HEK293 (cell line): Measurements from ENCODE around the gene CALHM1.

Source experiments
- CTCF ChIA-PET: fragments of 350-600 bp; formaldehyde crosslinking; extraction: SDS; loops from one replicate; lab custom pipeline; 2021; ENCODE audit warnings: antibody characterized with exemption; lab: Yijun Ruan, JAX
- POLR2A ChIA-PET: fragments of 300-600 bp; formaldehyde crosslinking; extraction: SDS; loops from one replicate; lab custom pipeline; 2020; ENCODE audit warnings: antibody characterized with exemption, inconsistent platforms; lab: Yijun Ruan, JAX
- H3K27ac ChIP-seq: fragments of 200-500 bp; sonication (Bioruptor generic); 2 replicates; pipeline ENCODE4 v1.5.1; 2014; ENCODE audit warnings: low read depth, low read length, control low read depth, inconsistent platforms; ENCODE audit errors: extremely low read depth
- H3K36me3 ChIP-seq, 2 experiments: fragments of 200-500 bp in 1 of 2; sonication (Bioruptor generic) in 1 of 2; 1 replicate in 1 of 2; 2 replicates in 1 of 2; pipeline ENCODE4 v1.5.1; 2014 to 2017; ENCODE audit warnings: inconsistent platforms in 2 of 2, low read length in 2 of 2; ENCODE audit not compliant: control insufficient read depth in 2 of 2, insufficient read depth in 1 of 2
- H3K4me1 ChIP-seq: fragments of 200-500 bp; sonication (Bioruptor generic); 2 replicates; pipeline ENCODE4 v1.5.1; 2014; ENCODE audit warnings: mild to moderate bottlenecking, low read length, inconsistent platforms; ENCODE audit not compliant: control insufficient read depth, insufficient read depth
- H3K4me3 ChIP-seq: 2 replicates; pipeline ENCODE4 v1.5.1; 2011; ENCODE audit warnings: low read depth, mild to moderate bottlenecking, control low read depth, low read length, moderate library complexity
- H3K9me3 ChIP-seq: fragments of 200-500 bp; sonication (Bioruptor generic); 2 replicates; pipeline ENCODE4 v1.5.1; 2014; ENCODE audit warnings: low read depth, low read length, inconsistent platforms; ENCODE audit not compliant: control insufficient read depth, insufficient read depth
- BCL11A ChIP-seq: fragments of 450-650 bp; formaldehyde crosslinking; IDR thresholded peaks from 2 replicates; pipeline ENCODE4 v1.5.1; 2016; ENCODE audit warnings: low read depth, missing biosample characterization, missing genetic modification characterization
- BCL11B ChIP-seq: fragments of 450-650 bp; formaldehyde crosslinking; IDR thresholded peaks from 2 replicates; pipeline ENCODE4 v1.5.1; 2016; ENCODE audit warnings: low read depth, missing biosample characterization, missing genetic modification characterization
- EGR2 ChIP-seq: fragments of 450-650 bp; formaldehyde crosslinking; IDR thresholded peaks from 2 replicates; pipeline ENCODE4 v1.5.1; 2016; ENCODE audit warnings: low read depth, missing biosample characterization, missing genetic modification characterization
- GLI4 ChIP-seq: fragments of 450-650 bp; formaldehyde crosslinking; IDR thresholded peaks from 2 replicates; pipeline ENCODE4 v1.5.1; 2016; ENCODE audit warnings: missing biosample characterization, missing genetic modification characterization
- HOXC10 ChIP-seq: sonication (generic); formaldehyde crosslinking; IDR thresholded peaks from 2 replicates; pipeline ENCODE4 v1.8.1; 2023; ENCODE audit warnings: mild to moderate bottlenecking, missing genetic modification reagents
- KLF10 ChIP-seq: fragments of 450-650 bp; IDR thresholded peaks from 2 replicates; pipeline ENCODE4 v1.5.1; 2018; ENCODE audit warnings: missing biosample characterization, mild to moderate bottlenecking, missing genetic modification characterization
- MEIS1 ChIP-seq: sonication (generic); formaldehyde crosslinking; IDR thresholded peaks from 2 replicates; pipeline ENCODE4 v1.8.1; 2022; ENCODE audit warnings: missing genetic modification reagents, mild to moderate bottlenecking, borderline replicate concordance
- ZBTB20 ChIP-seq: fragments of 450-650 bp; formaldehyde crosslinking; IDR thresholded peaks from 2 replicates; pipeline ENCODE4 v1.5.1; 2016; ENCODE audit warnings: missing biosample characterization, missing genetic modification characterization
- ZFP37 ChIP-seq: fragments of 450-650 bp; formaldehyde crosslinking; IDR thresholded peaks from 2 replicates; pipeline ENCODE4 v1.5.1; 2016; ENCODE audit warnings: missing biosample characterization, missing genetic modification characterization
- ZIC2 ChIP-seq: fragments of 450-650 bp; formaldehyde crosslinking; IDR thresholded peaks from 2 replicates; pipeline ENCODE4 v1.5.1; 2016; ENCODE audit warnings: missing biosample characterization, missing genetic modification characterization
- ZNF132 ChIP-seq: fragments of 450-650 bp; formaldehyde crosslinking; IDR thresholded peaks from 2 replicates; pipeline ENCODE4 v1.5.1; 2017; ENCODE audit warnings: missing biosample characterization, missing genetic modification characterization, borderline replicate concordance
- ZNF18 ChIP-seq: fragments of 450-650 bp; formaldehyde crosslinking; IDR thresholded peaks from 2 replicates; pipeline ENCODE4 v1.5.1; 2016; ENCODE audit warnings: missing biosample characterization, missing genetic modification characterization
- ZNF19 ChIP-seq: fragments of 450-650 bp; formaldehyde crosslinking; IDR thresholded peaks from 2 replicates; pipeline ENCODE4; 2016; ENCODE audit warnings: missing biosample characterization, missing genetic modification characterization, low read depth
- ZNF214 ChIP-seq: fragments of 450-650 bp; formaldehyde crosslinking; IDR thresholded peaks from 2 replicates; pipeline ENCODE4 v1.5.1; 2017; ENCODE audit warnings: missing biosample characterization, mild to moderate bottlenecking, missing genetic modification characterization, borderline replicate concordance
- ZNF274 ChIP-seq, 2 experiments: fragments of 200-500 bp in 1 of 2; fragments of 450-650 bp in 1 of 2; sonication (Bioruptor generic) in 1 of 2; formaldehyde crosslinking in 1 of 2; IDR thresholded peaks; 2 replicates each; pipeline versions ENCODE4 v1.5.1 to v1.6.1; 2014 to 2016; ENCODE audit warnings: borderline replicate concordance in 1 of 2, inconsistent platforms in 1 of 2, low read length in 1 of 2, missing biosample characterization in 1 of 2, missing genetic modification characterization in 1 of 2
- ZNF335 ChIP-seq: fragments of 450-650 bp; formaldehyde crosslinking; conservative IDR thresholded peaks from 2 replicates; pipeline ENCODE4 v1.5.1; 2016; ENCODE audit warnings: missing biosample characterization, missing genetic modification characterization
- ZNF404 ChIP-seq: fragments of 450-650 bp; formaldehyde crosslinking; IDR thresholded peaks from 2 replicates; pipeline ENCODE4 v1.5.1; 2017; ENCODE audit warnings: missing biosample characterization, missing genetic modification characterization
- ZNF514 ChIP-seq: fragments of 450-650 bp; formaldehyde crosslinking; IDR thresholded peaks from 2 replicates; pipeline ENCODE4 v1.5.1; 2016; ENCODE audit warnings: missing biosample characterization, missing genetic modification characterization
- ZNF544 ChIP-seq: fragments of 450-650 bp; formaldehyde crosslinking; IDR thresholded peaks from 2 replicates; pipeline ENCODE4 v1.5.0; 2017; ENCODE audit warnings: missing biosample characterization, missing genetic modification characterization
- ZNF549 ChIP-seq: fragments of 450-650 bp; IDR thresholded peaks from 2 replicates; pipeline ENCODE4 v1.5.1; 2018; ENCODE audit warnings: missing biosample characterization, missing genetic modification characterization, mild to moderate bottlenecking, inconsistent platforms, moderate library complexity
- ZNF624 ChIP-seq: fragments of 450-650 bp; formaldehyde crosslinking; IDR thresholded peaks from 2 replicates; pipeline ENCODE4 v1.5.1; 2017; ENCODE audit warnings: missing biosample characterization, missing genetic modification characterization
- ZNF629 ChIP-seq: fragments of 450-650 bp; formaldehyde crosslinking; IDR thresholded peaks from 2 replicates; pipeline ENCODE4 v1.5.1; 2017; ENCODE audit warnings: missing biosample characterization, missing genetic modification characterization
- ZNF701 ChIP-seq: fragments of 450-650 bp; formaldehyde crosslinking; IDR thresholded peaks from 2 replicates; pipeline ENCODE4 v1.5.1; 2016; ENCODE audit warnings: missing biosample characterization, missing genetic modification characterization
- ZNF707 ChIP-seq: fragments of 450-650 bp; formaldehyde crosslinking; IDR thresholded peaks from 2 replicates; pipeline ENCODE4 v1.5.1; 2016; ENCODE audit warnings: missing biosample characterization, missing genetic modification characterization
- ZNF747 ChIP-seq: fragments of 450-650 bp; formaldehyde crosslinking; IDR thresholded peaks from 2 replicates; pipeline ENCODE4 v1.5.1; 2016; ENCODE audit warnings: missing biosample characterization, missing genetic modification characterization
- TF ChIP-seq, protein P1 (sequence below): fragments of 450-650 bp; formaldehyde crosslinking; IDR thresholded peaks from 2 replicates; pipeline ENCODE4 v1.5.1; 2016; ENCODE audit warnings: missing biosample characterization, missing genetic modification characterization
- TF ChIP-seq, protein P2 (sequence below): fragments of 450-650 bp; formaldehyde crosslinking; IDR thresholded peaks from 2 replicates; pipeline ENCODE4 v1.5.1; 2016; ENCODE audit warnings: missing biosample characterization, missing genetic modification characterization
- TF ChIP-seq, protein P3 (sequence below): fragments of 450-650 bp; formaldehyde crosslinking; IDR thresholded peaks from 2 replicates; pipeline ENCODE4 v1.5.1; 2017; ENCODE audit warnings: missing biosample characterization, missing genetic modification characterization

Gene CALHM1

GRCh38 chr10:103427866-103428265 is 30.8 kb downstream of the CALHM1 start:
- Histone ChIP-seq H3K9me3 (no peaks in the 10 kb centered on the region), H3K27ac (no peak overlapping the region), H3K4me1 (no peaks in the 10 kb centered on the region), H3K36me3 (peaks cover 50 to 92% of the 10 kb centered on the region in 2 experiments), H3K4me3 (no peak overlapping the region)
- ChIA-PET CTCF (interaction anchor here (1.0 to 2.7 kb wide), 2 partner anchors 12 to 58 kb away, joined by 3 to 10 read pairs; no protein-coding TSS in a partner anchor), POLR2A (no interaction called here)
- TF ChIP-seq ZIC2 (tag by site-specific recombination) (no peak), ZBTB20 (tag by site-specific recombination) (no peak), ZNF624 (tag by site-specific recombination) (no peak), BCL11A (tag by site-specific recombination) (no peak), ZNF18 (tag by site-specific recombination) (no peak), KLF10 (tag by site-specific recombination) (no peak), ZNF701 (tag by site-specific recombination) (no peak), ZNF274 (IDR thresholded peaks at IDR 0.05; ENCODE audit: low read length) (no peak), ZNF274 (tag by site-specific recombination; IDR thresholded peaks at IDR 0.05; ENCODE audit: borderline replicate concordance) (no peak), ZNF404 (no peak), ZNF544 (no peak), ZNF629 (tag by site-specific recombination) (no peak), ZNF214 (tag by site-specific recombination) (no peak), ZNF132 (tag by site-specific recombination) (no peak), ZNF19 (tag by site-specific recombination) (no peak), BCL11B (tag by site-specific recombination) (no peak), EGR2 (no peak)
- TF ChIP-seq, protein P1, sequence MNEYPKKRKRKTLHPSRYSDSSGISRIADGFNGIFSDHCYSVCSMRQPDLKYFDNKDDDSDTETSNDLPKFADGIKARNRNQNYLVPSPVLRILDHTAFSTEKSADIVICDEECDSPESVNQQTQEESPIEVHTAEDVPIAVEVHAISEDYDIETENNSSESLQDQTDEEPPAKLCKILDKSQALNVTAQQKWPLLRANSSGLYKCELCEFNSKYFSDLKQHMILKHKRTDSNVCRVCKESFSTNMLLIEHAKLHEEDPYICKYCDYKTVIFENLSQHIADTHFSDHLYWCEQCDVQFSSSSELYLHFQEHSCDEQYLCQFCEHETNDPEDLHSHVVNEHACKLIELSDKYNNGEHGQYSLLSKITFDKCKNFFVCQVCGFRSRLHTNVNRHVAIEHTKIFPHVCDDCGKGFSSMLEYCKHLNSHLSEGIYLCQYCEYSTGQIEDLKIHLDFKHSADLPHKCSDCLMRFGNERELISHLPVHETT (tag by site-specific recombination), result no peak
- TF ChIP-seq, protein P2, sequence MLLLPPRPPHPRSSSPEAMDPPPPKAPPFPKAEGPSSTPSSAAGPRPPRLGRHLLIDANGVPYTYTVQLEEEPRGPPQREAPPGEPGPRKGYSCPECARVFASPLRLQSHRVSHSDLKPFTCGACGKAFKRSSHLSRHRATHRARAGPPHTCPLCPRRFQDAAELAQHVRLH (tag by site-specific recombination), result no peak
- TF ChIP-seq, protein P3, sequence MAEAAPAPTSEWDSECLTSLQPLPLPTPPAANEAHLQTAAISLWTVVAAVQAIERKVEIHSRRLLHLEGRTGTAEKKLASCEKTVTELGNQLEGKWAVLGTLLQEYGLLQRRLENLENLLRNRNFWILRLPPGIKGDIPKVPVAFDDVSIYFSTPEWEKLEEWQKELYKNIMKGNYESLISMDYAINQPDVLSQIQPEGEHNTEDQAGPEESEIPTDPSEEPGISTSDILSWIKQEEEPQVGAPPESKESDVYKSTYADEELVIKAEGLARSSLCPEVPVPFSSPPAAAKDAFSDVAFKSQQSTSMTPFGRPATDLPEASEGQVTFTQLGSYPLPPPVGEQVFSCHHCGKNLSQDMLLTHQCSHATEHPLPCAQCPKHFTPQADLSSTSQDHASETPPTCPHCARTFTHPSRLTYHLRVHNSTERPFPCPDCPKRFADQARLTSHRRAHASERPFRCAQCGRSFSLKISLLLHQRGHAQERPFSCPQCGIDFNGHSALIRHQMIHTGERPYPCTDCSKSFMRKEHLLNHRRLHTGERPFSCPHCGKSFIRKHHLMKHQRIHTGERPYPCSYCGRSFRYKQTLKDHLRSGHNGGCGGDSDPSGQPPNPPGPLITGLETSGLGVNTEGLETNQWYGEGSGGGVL (tag by site-specific recombination), result no peak
- TF ChIP-seq, all 188 proteins: peak for 0

DNA sequence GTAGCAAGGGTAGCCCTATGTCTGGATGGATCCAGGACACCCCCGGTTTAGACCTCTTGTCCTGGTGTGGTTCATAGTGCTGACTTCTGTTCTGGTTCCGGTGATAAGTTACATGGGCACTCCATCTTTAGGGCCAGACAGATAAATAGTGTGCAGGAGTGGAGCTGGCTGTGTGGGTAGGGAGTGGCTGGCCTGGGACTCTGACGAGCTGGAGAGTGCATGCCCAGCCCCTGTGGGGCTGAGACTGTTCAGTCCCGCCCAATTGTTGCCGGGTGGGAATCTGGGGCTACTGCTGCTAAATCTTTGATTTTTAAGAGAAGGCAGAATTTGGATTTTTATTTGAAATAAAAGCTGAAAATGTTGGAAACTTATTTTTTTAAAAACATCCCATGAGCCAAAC is 35.0 kb downstream of the CALHM1 start:
- TF ChIP-seq ZNF549 (tag by site-specific recombination) (no peak), ZNF707 (tag by site-specific recombination) (no peak), ZFP37 (tag by site-specific recombination) (no peak), ZNF747 (tag by site-specific recombination) (no peak), MEIS1 (CRISPR knock-in tag) (no peak), GLI4 (tag by site-specific recombination) (no peak), ZNF335 (no peak), ZNF514 (no peak), HOXC10 (CRISPR knock-in tag) (no peak)
- CTCF ChIA-PET, result interaction anchor here (0.8 to 1.6 kb wide), 3 partner anchors 53 to 169 kb away, joined by 3 to 4 read pairs (median 4); no protein-coding TSS in a partner anchor
- H3K4me3 ChIP-seq, result no peak overlapping the region
- POLR2A ChIA-PET, result no interaction called here
- H3K9me3 ChIP-seq, result no peaks in the 10 kb centered on the region
- H3K36me3 ChIP-seq, result peaks cover 50 to 89% of the 10 kb centered on the region in 2 experiments
- H3K27ac ChIP-seq, result no peak overlapping the region
- H3K4me1 ChIP-seq, result no peaks in the 10 kb centered on the region
